K562 (cell line): ENCODE measurements around the gene ZFPM1. TPM values are rescaled to one million over a fixed set of nuclear protein-coding genes. Genes with fewer than 3 reads are reported as not detected.
A peak's percentile ranks its signal among the peaks of the same experiment; 100 is the strongest.

Experiments
- ATAC-seq: fragments of 200-7000 bp; cut with Tn5 transposase; 3 replicates; pipeline ENCODE4 v1.9.1; 2020; ENCODE audit warnings: moderate library complexity
- BruUV-seq: library from RNA; stranded (reverse); fragments of 400-500 nt; replicated peaks from 2 replicates; lab custom pipeline; 2021; lab: Mats Ljungman, UMichigan
- CTCF ChIA-PET: fragments of 300-600 bp; formaldehyde crosslinking; extraction: SDS; loops from one replicate; lab custom pipeline; 2021; ENCODE audit warnings: low intra/inter-chr PET ratio; lab: Yijun Ruan, JAX
- POLR2A ChIA-PET: fragments of 300-600, 350-650 bp; sonication (Branson Sonifier 250); formaldehyde crosslinking; extraction: SDS; loops from one replicate; lab custom pipeline; 2021; ENCODE audit warnings: antibody characterized with exemption, inconsistent platforms; lab: Yijun Ruan, JAX
- DNase-seq, 4 experiments: peaks; one replicate each; pipeline versions ENCODE4 v3.0.0 to v3.0.0-alpha.2; 2011 to 2018; ENCODE audit warnings: low spot score in 3 of 4, mixed read lengths in 3 of 4; ENCODE audit errors: extremely low read depth in 1 of 4
- FAIRE-seq: peaks from 2 replicates; lab custom pipeline; 2011; peaks lifted over from hg19 to GRCh38; lab: Jason Lieb, UNC
- H2AFZ ChIP-seq: 2 replicates; pipeline ENCODE4 v1.6.0; 2011; ENCODE audit warnings: low read depth, low read length, control low read depth, inconsistent platforms
- H3K27ac ChIP-seq: fragments of 200-600 bp; 3 replicates; pipeline ENCODE4 v1.8.0; 2011; ENCODE audit warnings: low read depth, mild to moderate bottlenecking, control low read depth, inconsistent platforms, low read length, moderate library complexity, mixed read lengths; ENCODE audit errors: extremely low read depth
- H3K27me3 ChIP-seq, 2 experiments: fragments of 300-600 bp in 1 of 2; 2 replicates in 1 of 2; 3 replicates in 1 of 2; pipeline versions ENCODE4 v1.6.0 to v1.8.0; 2011; ENCODE audit warnings: inconsistent platforms in 2 of 2, low read length in 2 of 2, mild to moderate bottlenecking in 1 of 2, mixed read lengths in 1 of 2, moderate library complexity in 1 of 2; ENCODE audit not compliant: control insufficient read depth in 2 of 2, insufficient read depth in 2 of 2
- H3K36me3 ChIP-seq: fragments of 300-600 bp; 3 replicates; pipeline ENCODE4 v1.8.0; 2011; ENCODE audit warnings: mild to moderate bottlenecking, low read length, inconsistent platforms; ENCODE audit not compliant: control insufficient read depth, insufficient read depth
- H3K4me1 ChIP-seq, 2 experiments: fragments of 200-600 bp in 1 of 2; replicated peaks in 1 of 2; 2 replicates in 1 of 2; 3 replicates in 1 of 2; pipeline versions ENCODE4 v1.5.1 to v1.8.0; 2011; ENCODE audit warnings: inconsistent platforms in 2 of 2, low read length in 2 of 2, mild to moderate bottlenecking in 1 of 2, mixed read lengths in 1 of 2, moderate library complexity in 1 of 2; ENCODE audit not compliant: control insufficient read depth in 2 of 2, insufficient read depth in 2 of 2
- H3K4me2 ChIP-seq: 2 replicates; pipeline ENCODE4 v1.6.1; 2011; ENCODE audit warnings: low read length, control low read depth, inconsistent platforms, mixed read lengths; ENCODE audit not compliant: insufficient read depth
- H3K4me3 ChIP-seq: fragments of 200-600 bp; sonication (generic), shearing (Covaris generic); 2 replicates; pipeline ENCODE4 v1.5.1; 2016; ENCODE audit warnings: control low read depth, inconsistent platforms
- H3K79me2 ChIP-seq: fragments of 200-600 bp; 3 replicates; pipeline ENCODE4 v1.8.0; 2011; ENCODE audit warnings: low read length, inconsistent platforms; ENCODE audit not compliant: control insufficient read depth, insufficient read depth
- H3K9ac ChIP-seq, 2 experiments: 2 replicates each; pipeline versions ENCODE4 v1.6.0 to v1.6.1; 2011; ENCODE audit warnings: low read depth in 2 of 2, low read length in 2 of 2, control low read depth in 1 of 2, inconsistent platforms in 1 of 2, mild to moderate bottlenecking in 1 of 2, mixed read lengths in 1 of 2; ENCODE audit not compliant: insufficient read depth in 1 of 2
- H3K9me1 ChIP-seq: one replicate; pipeline ENCODE4 v1.6.0; 2011; ENCODE audit warnings: inconsistent platforms, mild to moderate bottlenecking, low read length, moderate library complexity; ENCODE audit not compliant: control insufficient read depth, insufficient read depth
- H3K9me3 ChIP-seq: replicated peaks from 2 replicates; pipeline ENCODE4 v1.5.1; 2011; ENCODE audit warnings: low read depth, low read length, inconsistent platforms; ENCODE audit not compliant: control insufficient read depth, insufficient read depth
- H4K20me1 ChIP-seq: replicated peaks from 2 replicates; pipeline ENCODE4 v1.6.1; 2011; ENCODE audit warnings: low read length, inconsistent platforms, mixed read lengths; ENCODE audit not compliant: control insufficient read depth, insufficient read depth
- CBX5 ChIP-seq: IDR thresholded peaks from 2 replicates; pipeline ENCODE4 v1.6.1; 2014; ENCODE audit warnings: low read depth, borderline replicate concordance
- DDX20 ChIP-seq: fragments of 450-650 bp; IDR thresholded peaks from 2 replicates; pipeline ENCODE4 v1.6.1; 2016; ENCODE audit warnings: missing genetic modification characterization, low read depth, mild to moderate bottlenecking, missing compliant biosample characterization, moderate library complexity
- HDAC1 ChIP-seq, 2 experiments: fragments of 450-650 bp; IDR thresholded peaks; 2 replicates each; pipeline ENCODE4 v1.6.1; 2016 to 2017; ENCODE audit warnings: inconsistent platforms in 1 of 2, mild to moderate bottlenecking in 1 of 2, moderate library complexity in 1 of 2
- KDM1A ChIP-seq, 2 experiments: fragments of 450-650 bp; IDR thresholded peaks; 2 replicates each; pipeline ENCODE4 v1.6.1; 2016; ENCODE audit warnings: mild to moderate bottlenecking in 2 of 2
- MEIS2 ChIP-seq: fragments of 450-650 bp; IDR thresholded peaks from 2 replicates; pipeline ENCODE4 v1.6.1; 2014; ENCODE audit warnings: mild to moderate bottlenecking; ENCODE audit not compliant: partially characterized antibody
- PBX2 ChIP-seq, 2 experiments: IDR thresholded peaks in 1 of 2; conservative IDR thresholded peaks in 1 of 2; 2 replicates each; pipeline ENCODE4 v1.6.1; 2016; ENCODE audit warnings: low read depth in 2 of 2, mild to moderate bottlenecking in 1 of 2, missing compliant biosample characterization in 1 of 2, missing genetic modification characterization in 1 of 2, moderate library complexity in 1 of 2
- PYGO2 ChIP-seq: fragments of 450-650 bp; IDR thresholded peaks from 2 replicates; pipeline ENCODE4 v1.6.1; 2016; ENCODE audit warnings: mild to moderate bottlenecking, missing genetic modification characterization, moderate library complexity, missing compliant biosample characterization
- ZNF239 ChIP-seq: fragments of 250-450 bp; sonication (Bioruptor Pico); IDR thresholded peaks from 2 replicates; pipeline ENCODE4 v1.4.0; 2020; ENCODE audit warnings: mild to moderate bottlenecking
- ZNF274 ChIP-seq: IDR thresholded peaks from 2 replicates; pipeline ENCODE4 v1.6.1; 2011; ENCODE audit warnings: low read depth, mild to moderate bottlenecking, low read length, moderate library complexity, borderline replicate concordance
- ZNF57 ChIP-seq: fragments of 450-650 bp; formaldehyde crosslinking; IDR thresholded peaks from 2 replicates; pipeline ENCODE4 v1.4.0; 2020; ENCODE audit warnings: mild to moderate bottlenecking, moderate library complexity
- ZNF584 ChIP-seq: fragments of 200-800 bp; sonication (Bioruptor generic); IDR thresholded peaks from 2 replicates; pipeline ENCODE4 v1.6.1; 2016; ENCODE audit warnings: low read depth, mild to moderate bottlenecking, missing genetic modification characterization, missing compliant biosample characterization
- WGBS: fragments of 100-300 bp; shearing (Covaris generic); methylation state at CpG from one replicate; pipeline ENCODE4 v1.1.6; 2016; ENCODE audit warnings: low coverage, mixed read lengths; ENCODE audit not compliant: insufficient coverage; ENCODE audit errors: missing lambda C conversion rate; 5-methylcytosine and 5-hydroxymethylcytosine counted together
- in situ Hi-C: fragments of 300-500 bp; cut with MboI; formaldehyde crosslinking; loops from 4 replicates; pipeline ENCODE4 v1.15.0; 2018; ENCODE audit warnings: inconsistent platforms, mixed read lengths
- intact Hi-C: fragments of 100-400 bp; cut with micrococcal nuclease; formaldehyde crosslinking; loops from 2 replicates; pipeline ENCODE4 v1.14.2; 2022
- polyA plus RNA-seq, 8 experiments: library from polyadenylated mRNA; depleted of rRNA in 4 of 8; stranded (reverse) in 5 of 8; unstranded in 3 of 8; fragments of >200 nt; fragmentation: Nextera tagmentation in 2 of 8; fragmentation: Illumina TruSeq in 1 of 8; extraction: Ambion mirVana in 2 of 8; extraction: Trizol in 1 of 8; gene quantifications; 2 replicates each; pipeline versions ENCODE4 v1.2.1 to v1.2.3, GENCODE V29; 2011 to 2014; ENCODE audit warnings: inconsistent platforms in 1 of 8, missing spikeins in 1 of 8
- total RNA-seq, 7 experiments: library from RNA; depleted of rRNA in 6 of 7; stranded (reverse); fragments of >200 nt in 6 of 7; fragmentation: Illumina TruSeq in 2 of 7; extraction: Trizol in 2 of 7; gene quantifications; 2 replicates each; pipeline versions ENCODE4 v1.2.1 to v1.2.3, GENCODE V29; 2011 to 2021; ENCODE audit warnings: low replicate concordance in 1 of 7
- TF ChIP-seq, protein P1 (sequence below): sonication (generic); formaldehyde crosslinking; IDR thresholded peaks from 2 replicates; pipeline ENCODE4 v1.8.1; 2023; ENCODE audit warnings: mild to moderate bottlenecking, missing genetic modification reagents
- TF ChIP-seq, protein P2 (sequence below): sonication (generic); formaldehyde crosslinking; IDR thresholded peaks from 2 replicates; pipeline ENCODE4 v1.8.0; 2022; ENCODE audit warnings: missing genetic modification reagents, mild to moderate bottlenecking, borderline replicate concordance

Gene ZFPM1
- total and polyA plus RNA-seq, 9 of the 15 experiments (the other 6 are each of a cell fraction or from before 2014, with no cell fraction given): 0.03 to 35.9 (median 1.4) TPM

DNA sequence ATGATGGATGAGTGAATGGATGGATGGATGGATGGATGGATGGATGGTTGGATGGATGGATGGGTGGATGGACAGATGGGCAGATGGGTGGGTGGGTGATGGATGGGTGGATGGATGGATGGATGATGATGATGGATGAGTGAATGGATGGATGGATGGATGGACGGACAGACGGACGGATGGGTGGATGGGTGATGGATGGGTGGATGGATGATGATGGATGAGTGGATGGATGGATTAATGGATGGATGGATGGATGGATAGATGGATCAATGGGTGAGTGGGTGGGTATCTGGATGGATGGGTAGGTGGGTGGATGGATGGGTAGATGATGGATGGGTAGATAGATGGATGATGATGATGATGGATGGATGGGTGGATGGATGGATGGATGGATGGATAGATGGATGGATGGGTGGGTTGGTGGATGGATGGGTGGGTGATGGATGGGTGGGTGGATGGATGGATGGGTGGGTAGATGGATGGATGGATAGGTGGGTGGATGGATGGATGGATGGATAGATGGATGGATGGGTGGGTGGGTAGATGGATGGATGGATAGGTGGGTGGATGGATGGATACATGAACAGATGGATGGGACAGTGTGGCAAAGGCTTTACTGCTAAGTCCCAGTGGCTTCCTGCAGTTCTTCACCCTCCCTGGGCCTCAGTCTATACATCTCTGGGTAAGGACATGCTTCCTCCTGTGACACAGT lies 30.2 kb upstream of the ZFPM1 start:
- WGBS: 12% methylated on average over 3 of the region's 3 CpGs
- no peak overlapping the region for H3K27ac ChIP-seq
- no peaks in the 10 kb centered on the region for H3K9me1 ChIP-seq
- no peak overlapping the region for H3K4me2 ChIP-seq
- H3K36me3 ChIP-seq: no peaks in the 10 kb centered on the region
- DNase-seq (no peak), FAIRE-seq (no peak), ATAC-seq (no peak)
- no peak overlapping the region for H3K4me3 ChIP-seq
- in situ Hi-C loops: no loop called here
- no TSS peak for BruUV-seq
- intact Hi-C loops: no loop called here
- H4K20me1 ChIP-seq: peaks cover 12% of the 10 kb centered on the region; the same call in 1 of the 2 replicates
- no peaks in the 10 kb centered on the region for H3K79me2 ChIP-seq
- no peak overlapping the region for H2AFZ ChIP-seq
- H3K9me3 ChIP-seq: no peaks in the 10 kb centered on the region
- ChIA-PET CTCF (no interaction called here), POLR2A (interaction anchor here (0.6 kb wide), 1 partner anchor 569 kb away, joined by 3 read pairs; no protein-coding TSS in a partner anchor)
- peaks cover 0 to 53% of the 10 kb centered on the region in 2 experiments; a peak in 3 of 5 replicates for H3K27me3 ChIP-seq
- H3K4me1 ChIP-seq: peaks cover 0 to 29% of the 10 kb centered on the region in 2 experiments; a peak in 3 of 5 replicates
- no peak overlapping the region for H3K9ac ChIP-seq
- TF ChIP-seq ZNF57 (CRISPR knock-in tag) (no peak), CBX5 (no peak), HDAC1 (IDR thresholded peaks at IDR 0.05) (peak in 1 of 2 experiments; percentile 20; a peak in 1 of 4 replicates), DDX20 (tag) (no peak), ZNF584 (no peak), ZNF274 (no peak), ZNF239 (CRISPR knock-in tag) (no peak), PYGO2 (tag) (no peak), PBX2 (CRISPR knock-in tag; IDR thresholded peaks at IDR 0.05; ENCODE audit: low read depth) (no peak), PBX2 (tag; conservative IDR thresholded peaks at IDR 0.05; ENCODE audit: low read depth) (peak; percentile 61), KDM1A (IDR thresholded peaks at IDR 0.05) (0 out of 4 replicates have a peak, but pooled peaks of 1 of the 2 experiments have one; percentile 12), MEIS2 (peak; percentile 34)
- TF ChIP-seq, protein P1, sequence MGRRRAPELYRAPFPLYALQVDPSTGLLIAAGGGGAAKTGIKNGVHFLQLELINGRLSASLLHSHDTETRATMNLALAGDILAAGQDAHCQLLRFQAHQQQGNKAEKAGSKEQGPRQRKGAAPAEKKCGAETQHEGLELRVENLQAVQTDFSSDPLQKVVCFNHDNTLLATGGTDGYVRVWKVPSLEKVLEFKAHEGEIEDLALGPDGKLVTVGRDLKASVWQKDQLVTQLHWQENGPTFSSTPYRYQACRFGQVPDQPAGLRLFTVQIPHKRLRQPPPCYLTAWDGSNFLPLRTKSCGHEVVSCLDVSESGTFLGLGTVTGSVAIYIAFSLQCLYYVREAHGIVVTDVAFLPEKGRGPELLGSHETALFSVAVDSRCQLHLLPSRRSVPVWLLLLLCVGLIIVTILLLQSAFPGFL: no peak
- TF ChIP-seq, protein P2, sequence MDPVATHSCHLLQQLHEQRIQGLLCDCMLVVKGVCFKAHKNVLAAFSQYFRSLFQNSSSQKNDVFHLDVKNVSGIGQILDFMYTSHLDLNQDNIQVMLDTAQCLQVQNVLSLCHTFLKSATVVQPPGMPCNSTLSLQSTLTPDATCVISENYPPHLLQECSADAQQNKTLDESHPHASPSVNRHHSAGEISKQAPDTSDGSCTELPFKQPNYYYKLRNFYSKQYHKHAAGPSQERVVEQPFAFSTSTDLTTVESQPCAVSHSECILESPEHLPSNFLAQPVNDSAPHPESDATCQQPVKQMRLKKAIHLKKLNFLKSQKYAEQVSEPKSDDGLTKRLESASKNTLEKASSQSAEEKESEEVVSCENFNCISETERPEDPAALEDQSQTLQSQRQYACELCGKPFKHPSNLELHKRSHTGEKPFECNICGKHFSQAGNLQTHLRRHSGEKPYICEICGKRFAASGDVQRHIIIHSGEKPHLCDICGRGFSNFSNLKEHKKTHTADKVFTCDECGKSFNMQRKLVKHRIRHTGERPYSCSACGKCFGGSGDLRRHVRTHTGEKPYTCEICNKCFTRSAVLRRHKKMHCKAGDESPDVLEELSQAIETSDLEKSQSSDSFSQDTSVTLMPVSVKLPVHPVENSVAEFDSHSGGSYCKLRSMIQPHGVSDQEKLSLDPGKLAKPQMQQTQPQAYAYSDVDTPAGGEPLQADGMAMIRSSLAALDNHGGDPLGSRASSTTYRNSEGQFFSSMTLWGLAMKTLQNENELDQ (CRISPR knock-in tag): no peak
